ENCODE results near the gene SOCS1. TPM values are rescaled to one million over a fixed set of nuclear protein-coding genes. Genes with fewer than 3 reads are reported as not detected.

Gene SOCS1
- total and polyA plus RNA-seq, 4 donors: 1.8 to 10.9 (median 2.3) TPM

GRCh38 chr16:11260596-11260966 is 4.6 kb upstream of the SOCS1 start:
- no peak for DNase-seq (ENCODE audit: low spot score)
- no peak overlapping the region for H3K9ac ChIP-seq (ENCODE audit: low read depth in 1 of 2, low read length in 2 of 2)
- WGBS: 92% methylated on average over 3 of the region's 3 CpGs
- H3K36me3 ChIP-seq (ENCODE audit: control insufficient read depth in 4 of 4, insufficient read depth in 3 of 4, low read depth in 1 of 4, low read length in 3 of 4): no peaks in the 10 kb centered on the region
- no peak overlapping the region for H3K4me3 ChIP-seq (ENCODE audit: low read depth in 1 of 3, low read length in 3 of 3)
- H3K9me3 ChIP-seq (ENCODE audit: control insufficient read depth in 4 of 4, low read length in 3 of 4): no peaks in the 10 kb centered on the region
- no peak overlapping the region for H3K27ac ChIP-seq (ENCODE audit: low read depth in 1 of 2, low read length in 2 of 2)
- H3K27me3 ChIP-seq (ENCODE audit: control insufficient read depth in 4 of 4, insufficient read depth in 4 of 4, low read length in 3 of 4): no peaks in the 10 kb centered on the region
- peaks cover 2 to 31% (median 23%) of the 10 kb centered on the region in 4 donors for H3K4me1 ChIP-seq (ENCODE audit: control insufficient read depth in 4 of 4, insufficient read depth in 4 of 4, low read length in 3 of 4)
- no peak for TF ChIP-seq GABPA (IDR thresholded peaks at IDR 0.05 in 1 of 2, conservative IDR thresholded peaks at IDR 0.05 in 1 of 2)
- TF ChIP-seq RXRA (IDR thresholded peaks at IDR 0.05): no peak
- TF ChIP-seq HNF4A (conservative IDR thresholded peaks at IDR 0.05): no peak
- no peak for TF ChIP-seq EGR1 (IDR thresholded peaks at IDR 0.05; ENCODE audit: low read depth in 2 of 2)

GRCh38 chr16:11259655-11260595 is 3.9 kb upstream of the SOCS1 start:
- no peak for DNase-seq (ENCODE audit: low spot score)
- H3K27me3 ChIP-seq (ENCODE audit: control insufficient read depth in 4 of 4, insufficient read depth in 4 of 4, low read length in 3 of 4): no peaks in the 10 kb centered on the region
- H3K4me3 ChIP-seq (ENCODE audit: low read depth in 1 of 3, low read length in 3 of 3): no peak overlapping the region
- H3K4me1 ChIP-seq (ENCODE audit: control insufficient read depth in 4 of 4, insufficient read depth in 4 of 4, low read length in 3 of 4): peaks cover 6 to 37% (median 26%) of the 10 kb centered on the region in 4 donors
- H3K9me3 ChIP-seq (ENCODE audit: control insufficient read depth in 4 of 4, low read length in 3 of 4): no peaks in the 10 kb centered on the region
- no peak overlapping the region for H3K9ac ChIP-seq (ENCODE audit: low read depth in 1 of 2, low read length in 2 of 2)
- peak overlapping the region in 1 of 2 donors; percentile 63 for H3K27ac ChIP-seq (ENCODE audit: low read depth in 1 of 2, low read length in 2 of 2)
- TF ChIP-seq FOXA1 (IDR thresholded peaks at IDR 0.05) (no peak), HNF4A (conservative IDR thresholded peaks at IDR 0.05) (peak; percentile 62 to 65), RXRA (IDR thresholded peaks at IDR 0.05) (peak in 1 of 2 donors; percentile 23), JUND (IDR thresholded peaks at IDR 0.05) (no peak)
- WGBS: 84% methylated on average over 12 of the region's 12 CpGs
- H3K36me3 ChIP-seq (ENCODE audit: control insufficient read depth in 4 of 4, insufficient read depth in 3 of 4, low read depth in 1 of 4, low read length in 3 of 4): no peaks in the 10 kb centered on the region

- peak overlapping the region in 1 of 2 donors; percentile 42 for H3K9ac ChIP-seq (ENCODE audit: low read depth in 1 of 2, low read length in 2 of 2)
- 22% methylated on average over 15 of the region's 15 CpGs for WGBS
- peak overlapping the region; percentile 35 to 55 (median 51) for H3K4me3 ChIP-seq (ENCODE audit: low read depth in 1 of 3, low read length in 3 of 3)
- H3K27me3 ChIP-seq (ENCODE audit: control insufficient read depth in 4 of 4, insufficient read depth in 4 of 4, low read length in 3 of 4): no peaks in the 10 kb centered on the region
- no peaks in the 10 kb centered on the region for H3K9me3 ChIP-seq (ENCODE audit: control insufficient read depth in 4 of 4, low read length in 3 of 4)
- DNase-seq (ENCODE audit: low spot score): no peak
- H3K27ac ChIP-seq (ENCODE audit: low read depth in 1 of 2, low read length in 2 of 2): peak overlapping the region; percentile 63 to 85
- peaks cover 10 to 43% (median 28%) of the 10 kb centered on the region in 4 donors for H3K4me1 ChIP-seq (ENCODE audit: control insufficient read depth in 4 of 4, insufficient read depth in 4 of 4, low read length in 3 of 4)
- no peaks in the 10 kb centered on the region for H3K36me3 ChIP-seq (ENCODE audit: control insufficient read depth in 4 of 4, insufficient read depth in 3 of 4, low read depth in 1 of 4, low read length in 3 of 4)
- TF ChIP-seq GABPA (IDR thresholded peaks at IDR 0.05 in 1 of 2, conservative IDR thresholded peaks at IDR 0.05 in 1 of 2) (no peak), EGR1 (IDR thresholded peaks at IDR 0.05; ENCODE audit: low read depth in 2 of 2) (no peak), REST (IDR thresholded peaks at IDR 0.05) (peak; percentile 36), RAD21 (IDR thresholded peaks at IDR 0.05) (peak; percentile 45 to 57), FOXA1 (IDR thresholded peaks at IDR 0.05) (peak; percentile 58), NR2F2 (IDR thresholded peaks at IDR 0.05) (peak; percentile 87), MAX (IDR thresholded peaks at IDR 0.05) (peak; percentile 75), RXRA (IDR thresholded peaks at IDR 0.05) (peak; percentile 97 to 98), TAF1 (conservative IDR thresholded peaks at IDR 0.05) (no peak), HNF4A (conservative IDR thresholded peaks at IDR 0.05) (peak; percentile 93 to 94), FOXA2 (IDR thresholded peaks at IDR 0.05) (peak; percentile 63), JUND (IDR thresholded peaks at IDR 0.05) (peak; percentile 48 to 59), YY1 (IDR thresholded peaks at IDR 0.05) (peak; percentile 86), CTCF (IDR thresholded peaks at IDR 0.05; ENCODE audit: low read depth, low read length, missing input control) (no peak), ATF3 (IDR thresholded peaks at IDR 0.05) (no peak), HNF4G (IDR thresholded peaks at IDR 0.05) (no peak)
These were observed 2.8 kb upstream of the SOCS1 start for GRCh38 chr16:11258553-11259492.

All from liver (tissue), 9 donors.